Sigmoid colon (tissue), 4 donors: Measurements from ENCODE around the gene BID.

Experiments used
- POLR2A ChIP-seq, 2 donors: fragments of 450-650 bp; IDR thresholded peaks; one replicate each; pipeline ENCODE4 v1.6.1; 2016; ENCODE audit warnings: antibody characterized with exemption in 2 of 2, mild to moderate bottlenecking in 2 of 2, moderate library complexity in 2 of 2
- POLR2AphosphoS5 ChIP-seq, 4 donors: sonication (generic); formaldehyde crosslinking; IDR thresholded peaks; one replicate each; pipeline ENCODE4 v1.6.1; 2017; ENCODE audit warnings: antibody characterized with exemption in 4 of 4
- TF ChIP-seq, protein P1 (sequence below), 4 experiments: fragments of 450-650 bp in 3 of 4; fragments of 200-600 bp in 1 of 4; IDR thresholded peaks; one replicate each; pipeline ENCODE4 v1.5.1; 2016 to 2019; ENCODE audit warnings: antibody characterized with exemption in 4 of 4, mild to moderate bottlenecking in 3 of 4, moderate library complexity in 2 of 4

GRCh38 chr22:17733466-17733865 is 40.8 kb downstream of the BID start:
- TF ChIP-seq POLR2AphosphoS5 (IDR thresholded peaks at IDR 0.05) (no peak), POLR2A (IDR thresholded peaks at IDR 0.05) (no peak)
- TF ChIP-seq, protein P1, sequence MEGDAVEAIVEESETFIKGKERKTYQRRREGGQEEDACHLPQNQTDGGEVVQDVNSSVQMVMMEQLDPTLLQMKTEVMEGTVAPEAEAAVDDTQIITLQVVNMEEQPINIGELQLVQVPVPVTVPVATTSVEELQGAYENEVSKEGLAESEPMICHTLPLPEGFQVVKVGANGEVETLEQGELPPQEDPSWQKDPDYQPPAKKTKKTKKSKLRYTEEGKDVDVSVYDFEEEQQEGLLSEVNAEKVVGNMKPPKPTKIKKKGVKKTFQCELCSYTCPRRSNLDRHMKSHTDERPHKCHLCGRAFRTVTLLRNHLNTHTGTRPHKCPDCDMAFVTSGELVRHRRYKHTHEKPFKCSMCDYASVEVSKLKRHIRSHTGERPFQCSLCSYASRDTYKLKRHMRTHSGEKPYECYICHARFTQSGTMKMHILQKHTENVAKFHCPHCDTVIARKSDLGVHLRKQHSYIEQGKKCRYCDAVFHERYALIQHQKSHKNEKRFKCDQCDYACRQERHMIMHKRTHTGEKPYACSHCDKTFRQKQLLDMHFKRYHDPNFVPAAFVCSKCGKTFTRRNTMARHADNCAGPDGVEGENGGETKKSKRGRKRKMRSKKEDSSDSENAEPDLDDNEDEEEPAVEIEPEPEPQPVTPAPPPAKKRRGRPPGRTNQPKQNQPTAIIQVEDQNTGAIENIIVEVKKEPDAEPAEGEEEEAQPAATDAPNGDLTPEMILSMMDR (IDR thresholded peaks at IDR 0.05): no peak
